OCI-LY1 (cell line): ENCODE data around the gene SRMS.

ENCODE experiments used
- CTCF ChIP-seq: fragments of 200-600 bp; sonication (generic), shearing (Covaris generic); IDR thresholded peaks from 2 replicates; pipeline ENCODE4 v1.5.1; 2017; ENCODE audit warnings: mild to moderate bottlenecking, antibody characterized with exemption, low read length, moderate library complexity, mixed read lengths
- EZH2 ChIP-seq: fragments of 200-600 bp; sonication (generic), shearing (Covaris generic); IDR thresholded peaks from 2 replicates; pipeline ENCODE4 v1.8.0; 2017; ENCODE audit warnings: borderline replicate concordance, mixed run types, mild to moderate bottlenecking, antibody characterized with exemption, low read length, moderate library complexity, mixed read lengths

DNA sequence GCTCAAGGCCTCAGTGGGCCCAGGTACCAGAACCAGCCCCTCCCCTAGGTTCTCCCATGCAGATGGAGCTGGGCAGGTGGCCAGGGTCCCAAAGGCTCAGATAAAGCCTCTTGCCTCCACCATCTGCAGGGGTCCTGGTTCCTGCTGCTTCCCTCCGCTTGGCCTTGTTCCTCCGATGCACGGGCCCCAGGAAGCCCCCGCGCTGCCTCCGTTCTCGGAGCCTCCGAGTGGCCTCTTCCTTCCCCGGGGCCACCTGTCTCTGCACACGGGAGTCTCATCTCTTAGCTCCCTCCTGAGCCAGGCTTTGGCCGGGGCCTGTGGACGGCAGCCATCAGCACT lies 8.5 kb downstream of the SRMS start:
- TF ChIP-seq CTCF = no peak
- no peak for TF ChIP-seq EZH2
